ENCODE data around the gene INTS15.

INTS15 gene

DNA sequence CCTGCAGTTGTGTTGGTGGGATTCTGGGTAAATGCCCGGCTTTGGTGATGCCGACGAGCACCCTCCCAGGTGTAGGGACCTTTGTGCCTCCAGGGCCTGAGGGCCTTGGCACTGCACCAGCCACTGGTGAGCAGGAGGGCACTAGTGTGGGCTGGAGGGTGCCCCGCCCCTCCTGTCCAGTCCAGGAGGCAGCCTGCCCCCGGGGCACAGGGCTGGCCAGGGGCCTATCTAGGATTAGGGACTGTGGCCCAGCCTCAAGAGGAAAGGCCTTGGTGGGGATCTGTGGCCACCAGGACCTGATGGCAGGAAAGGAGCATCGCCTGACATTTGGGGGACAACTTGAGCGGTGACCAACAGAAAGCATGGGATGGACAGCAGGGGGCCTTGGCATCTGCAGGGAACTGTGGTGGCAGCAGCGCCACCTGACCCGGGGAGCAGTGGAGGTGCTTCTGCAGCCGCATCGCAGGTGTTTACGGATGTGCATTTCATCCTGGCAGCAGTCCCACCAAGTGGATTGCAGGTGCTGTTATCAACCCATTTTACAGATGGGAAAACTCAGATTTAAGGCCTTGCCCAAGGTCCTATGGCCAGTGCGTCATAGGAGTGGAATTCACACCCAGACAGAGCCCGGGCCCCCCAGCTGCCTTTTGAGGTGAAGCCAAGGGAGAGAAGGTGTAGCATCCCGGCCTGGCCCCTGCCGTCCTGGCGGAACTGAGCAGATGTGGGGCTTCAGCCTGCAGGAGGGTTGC is 58.4 kb downstream of the INTS15 start:
- DNase-seq (ENCODE audit: insufficient read length, low spot score) (peak; percentile 3), FAIRE-seq (no peak)
- TF ChIP-seq TAF1 (IDR thresholded peaks at IDR 0.05; ENCODE audit: low read depth, low read length) (no peak), POU2F2 (IDR thresholded peaks at IDR 0.05; ENCODE audit: low read depth, low read length) (no peak), POLR2A (IDR thresholded peaks at IDR 0.05; ENCODE audit: low read depth, low read length) (no peak), POLR2AphosphoS5 (IDR thresholded peaks at IDR 0.05; ENCODE audit: low read depth, low read length) (no peak), SPI1 (IDR thresholded peaks at IDR 0.05; ENCODE audit: low read depth, low read length) (no peak), PAX5 (IDR thresholded peaks at IDR 0.05; ENCODE audit: insufficient read depth, low read length, severe bottlenecking) (no peak)

DNA sequence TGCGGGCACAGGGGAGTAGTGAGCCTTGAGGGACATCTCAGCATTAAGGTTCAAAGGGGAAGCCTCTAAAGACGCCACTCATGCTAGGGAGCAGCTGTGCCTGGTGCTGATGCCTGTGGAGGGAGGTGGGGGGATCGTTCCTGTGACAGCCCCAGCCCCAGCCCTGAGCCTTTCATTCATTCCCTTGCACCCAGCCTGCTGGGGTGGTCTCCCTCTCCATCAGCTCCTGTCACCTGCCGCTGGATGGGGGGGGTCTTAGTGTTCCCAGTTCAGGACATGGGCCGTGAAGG is 58.9 kb downstream of the INTS15 start:
- FAIRE-seq (no peak), DNase-seq (ENCODE audit: insufficient read length, low spot score) (no peak)
- no peak for TF ChIP-seq SPI1 (IDR thresholded peaks at IDR 0.05; ENCODE audit: low read depth, low read length)
- no peak for TF ChIP-seq POU2F2 (IDR thresholded peaks at IDR 0.05; ENCODE audit: low read depth, low read length)
- TF ChIP-seq POLR2AphosphoS5 (IDR thresholded peaks at IDR 0.05; ENCODE audit: low read depth, low read length), result no peak
- TF ChIP-seq TAF1 (IDR thresholded peaks at IDR 0.05; ENCODE audit: low read depth, low read length), result no peak
- no peak for TF ChIP-seq PAX5 (IDR thresholded peaks at IDR 0.05; ENCODE audit: insufficient read depth, low read length, severe bottlenecking)
- no peak for TF ChIP-seq POLR2A (IDR thresholded peaks at IDR 0.05; ENCODE audit: low read depth, low read length)

DNA sequence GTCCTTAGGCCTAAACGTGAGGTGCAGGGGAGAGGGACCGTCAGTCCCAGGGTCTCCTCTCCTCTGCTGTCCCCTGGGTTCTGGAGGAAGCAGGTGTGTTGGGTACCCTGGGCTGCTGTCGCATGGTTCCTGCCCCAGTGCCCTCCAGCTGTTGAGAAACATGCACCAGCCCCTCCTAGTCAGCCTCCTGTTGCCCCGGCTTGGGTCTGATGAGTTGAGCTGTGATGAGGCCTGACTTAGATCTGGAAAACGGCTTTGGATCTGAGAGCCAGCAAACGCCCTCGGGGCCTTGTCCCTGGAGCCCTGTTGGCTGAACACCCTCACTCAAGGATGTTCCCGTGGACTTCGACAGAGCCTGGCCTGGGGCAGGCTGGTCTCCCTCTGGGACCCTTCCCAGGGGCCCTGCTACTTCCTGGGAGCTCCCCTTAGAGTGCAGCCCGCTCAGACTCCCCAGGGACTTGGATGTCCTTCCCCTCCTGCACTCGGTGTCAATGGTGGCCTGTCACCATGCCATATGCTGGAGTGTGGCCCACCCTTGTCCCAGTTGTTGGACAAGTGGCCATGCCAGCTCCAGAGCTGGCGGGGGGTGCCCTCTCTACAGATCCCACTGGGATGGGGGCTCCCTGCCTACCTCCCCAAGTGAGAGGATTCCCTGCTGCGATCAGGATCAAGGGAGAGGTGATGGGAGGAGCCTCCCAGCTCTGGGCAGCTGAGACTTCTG is 59.6 kb downstream of the INTS15 start:
- DNase-seq (ENCODE audit: insufficient read length, low spot score) (no peak), FAIRE-seq (no peak)
- TF ChIP-seq POU2F2 (IDR thresholded peaks at IDR 0.05; ENCODE audit: low read depth, low read length) (no peak), PAX5 (IDR thresholded peaks at IDR 0.05; ENCODE audit: insufficient read depth, low read length, severe bottlenecking) (no peak), TAF1 (IDR thresholded peaks at IDR 0.05; ENCODE audit: low read depth, low read length) (no peak), POLR2A (IDR thresholded peaks at IDR 0.05; ENCODE audit: low read depth, low read length) (no peak; the same call in 1 of the 2 replicates), SPI1 (IDR thresholded peaks at IDR 0.05; ENCODE audit: low read depth, low read length) (no peak), POLR2AphosphoS5 (IDR thresholded peaks at IDR 0.05; ENCODE audit: low read depth, low read length) (no peak)

DNA sequence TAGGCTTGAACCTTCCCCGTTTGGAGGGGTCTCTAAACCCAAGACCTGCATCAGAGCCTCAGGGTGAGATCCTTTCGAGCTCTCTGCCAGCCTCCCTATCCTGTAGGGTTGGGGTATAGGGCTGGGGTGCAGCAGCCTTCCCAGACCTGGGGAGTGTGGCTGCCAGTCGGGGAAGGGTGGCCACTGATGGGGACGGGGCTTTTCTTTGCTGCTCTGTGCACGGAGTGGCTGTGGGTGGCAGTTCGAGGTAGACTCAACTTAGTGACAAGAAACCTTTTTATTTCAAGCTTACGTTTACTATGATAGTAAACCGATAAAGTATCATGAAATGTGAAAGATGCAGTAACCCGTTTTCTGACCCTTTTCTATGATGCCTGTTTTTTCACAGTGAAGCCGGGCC is 60.3 kb downstream of the INTS15 start:
- FAIRE-seq (no peak), DNase-seq (ENCODE audit: insufficient read length, low spot score) (no peak)
- no peak for TF ChIP-seq POLR2AphosphoS5 (IDR thresholded peaks at IDR 0.05; ENCODE audit: low read depth, low read length)
- no peak for TF ChIP-seq POLR2A (IDR thresholded peaks at IDR 0.05; ENCODE audit: low read depth, low read length)
- TF ChIP-seq TAF1 (IDR thresholded peaks at IDR 0.05; ENCODE audit: low read depth, low read length), result no peak
- no peak for TF ChIP-seq POU2F2 (IDR thresholded peaks at IDR 0.05; ENCODE audit: low read depth, low read length)
- no peak for TF ChIP-seq PAX5 (IDR thresholded peaks at IDR 0.05; ENCODE audit: insufficient read depth, low read length, severe bottlenecking)

DNA sequence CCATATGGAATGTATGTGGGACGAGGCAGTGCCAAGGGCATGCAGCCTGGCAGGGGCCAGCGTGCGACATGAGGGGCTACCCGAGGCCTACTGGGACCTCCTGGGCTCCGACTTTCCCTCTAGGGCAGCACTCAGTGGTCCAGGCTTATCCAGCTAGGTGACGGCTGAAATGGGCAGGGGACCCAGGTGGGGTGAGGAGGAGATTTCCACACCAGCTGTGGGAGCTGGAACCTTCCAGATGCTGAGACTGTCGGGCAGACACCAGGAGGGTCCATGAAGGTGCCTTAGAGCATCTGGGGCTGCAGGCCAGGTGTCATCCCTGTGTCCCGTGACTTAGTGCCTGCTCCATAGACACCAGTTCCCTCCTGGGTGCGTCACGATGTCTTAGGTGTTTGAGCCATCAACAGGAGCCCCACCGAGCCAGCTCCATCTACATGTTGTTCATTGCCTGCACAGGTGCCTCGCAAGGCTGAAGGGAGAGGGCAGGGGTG is 60.7 kb downstream of the INTS15 start:
- DNase-seq (ENCODE audit: insufficient read length, low spot score), result no peak
- no peak for TF ChIP-seq TAF1 (IDR thresholded peaks at IDR 0.05; ENCODE audit: low read depth, low read length)
- TF ChIP-seq POLR2AphosphoS5 (IDR thresholded peaks at IDR 0.05; ENCODE audit: low read depth, low read length), result no peak
- no peak for TF ChIP-seq POU2F2 (IDR thresholded peaks at IDR 0.05; ENCODE audit: low read depth, low read length)
- no peak for TF ChIP-seq PAX5 (IDR thresholded peaks at IDR 0.05; ENCODE audit: insufficient read depth, low read length, severe bottlenecking)
- TF ChIP-seq SPI1 (IDR thresholded peaks at IDR 0.05; ENCODE audit: low read depth, low read length), result no peak
- no peak for TF ChIP-seq POLR2A (IDR thresholded peaks at IDR 0.05; ENCODE audit: low read depth, low read length)
- no peak for FAIRE-seq

DNA sequence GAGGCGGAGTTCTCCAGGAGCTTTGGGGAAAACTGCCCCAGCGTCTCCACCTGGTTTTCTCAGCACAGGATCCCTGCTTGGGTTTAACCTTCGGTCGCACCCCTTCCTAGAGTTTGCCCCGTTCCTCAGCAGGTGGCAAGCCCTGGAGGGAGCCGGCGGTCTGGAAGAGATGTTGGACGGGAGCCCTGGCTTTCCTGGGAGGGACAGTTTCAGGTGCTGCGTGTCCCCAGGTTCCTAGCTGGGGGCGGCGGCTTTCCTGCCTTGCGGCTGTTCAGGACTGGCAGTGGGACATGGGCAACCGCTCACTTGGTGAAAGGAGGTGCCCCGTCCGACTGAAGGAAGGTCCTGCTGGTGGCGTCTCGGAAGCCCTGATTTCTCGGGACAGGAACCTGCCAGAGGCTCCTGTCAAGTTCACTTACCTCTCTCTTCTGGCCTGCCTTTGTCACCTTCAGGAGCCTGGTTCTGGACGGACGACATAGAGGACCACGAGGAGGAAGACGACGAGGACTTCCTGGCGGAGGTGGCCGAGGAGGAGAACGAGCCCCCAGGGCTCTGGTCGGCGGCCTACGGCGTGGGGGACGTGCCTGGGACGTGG is 62.1 kb downstream of the INTS15 start:
- FAIRE-seq (no peak), DNase-seq (ENCODE audit: insufficient read length, low spot score) (peak; percentile 23)
- no peak for TF ChIP-seq POLR2AphosphoS5 (IDR thresholded peaks at IDR 0.05; ENCODE audit: low read depth, low read length)
- TF ChIP-seq PAX5 (IDR thresholded peaks at IDR 0.05; ENCODE audit: insufficient read depth, low read length, severe bottlenecking), result no peak
- TF ChIP-seq POU2F2 (IDR thresholded peaks at IDR 0.05; ENCODE audit: low read depth, low read length), result no peak
- TF ChIP-seq SPI1 (IDR thresholded peaks at IDR 0.05; ENCODE audit: low read depth, low read length), result no peak
- TF ChIP-seq TAF1 (IDR thresholded peaks at IDR 0.05; ENCODE audit: low read depth, low read length), result no peak
- no peak for TF ChIP-seq POLR2A (IDR thresholded peaks at IDR 0.05; ENCODE audit: low read depth, low read length)

DNA sequence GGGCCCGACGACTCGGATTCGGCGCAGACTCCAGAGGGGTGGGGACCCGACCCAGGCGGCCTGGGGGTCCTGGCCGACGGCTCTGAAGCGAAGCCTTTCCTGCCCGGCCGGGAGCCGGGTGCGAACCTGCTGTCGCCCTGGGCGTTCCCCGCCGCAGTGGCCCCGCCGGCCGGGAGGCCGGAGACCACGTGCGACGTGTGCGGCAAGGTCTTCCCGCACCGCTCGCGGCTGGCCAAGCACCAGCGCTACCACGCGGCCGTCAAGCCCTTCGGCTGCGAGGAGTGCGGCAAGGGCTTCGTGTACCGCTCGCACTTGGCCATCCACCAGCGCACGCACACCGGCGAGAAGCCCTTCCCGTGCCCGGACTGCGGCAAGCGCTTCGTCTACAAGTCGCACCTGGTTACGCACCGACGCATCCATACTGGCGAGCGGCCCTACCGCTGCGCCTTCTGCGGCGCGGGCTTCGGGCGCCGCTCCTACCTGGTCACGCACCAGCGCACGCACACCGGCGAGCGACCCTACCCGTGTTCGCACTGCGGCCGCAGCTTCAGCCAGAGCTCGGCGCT is 62.7 kb downstream of the INTS15 start:
- peak; percentile 19 for DNase-seq (ENCODE audit: insufficient read length, low spot score)
- no peak for TF ChIP-seq POU2F2 (IDR thresholded peaks at IDR 0.05; ENCODE audit: low read depth, low read length)
- TF ChIP-seq SPI1 (IDR thresholded peaks at IDR 0.05; ENCODE audit: low read depth, low read length), result no peak
- TF ChIP-seq POLR2A (IDR thresholded peaks at IDR 0.05; ENCODE audit: low read depth, low read length), result no peak
- no peak for TF ChIP-seq PAX5 (IDR thresholded peaks at IDR 0.05; ENCODE audit: insufficient read depth, low read length, severe bottlenecking)
- FAIRE-seq, result no peak

DNA sequence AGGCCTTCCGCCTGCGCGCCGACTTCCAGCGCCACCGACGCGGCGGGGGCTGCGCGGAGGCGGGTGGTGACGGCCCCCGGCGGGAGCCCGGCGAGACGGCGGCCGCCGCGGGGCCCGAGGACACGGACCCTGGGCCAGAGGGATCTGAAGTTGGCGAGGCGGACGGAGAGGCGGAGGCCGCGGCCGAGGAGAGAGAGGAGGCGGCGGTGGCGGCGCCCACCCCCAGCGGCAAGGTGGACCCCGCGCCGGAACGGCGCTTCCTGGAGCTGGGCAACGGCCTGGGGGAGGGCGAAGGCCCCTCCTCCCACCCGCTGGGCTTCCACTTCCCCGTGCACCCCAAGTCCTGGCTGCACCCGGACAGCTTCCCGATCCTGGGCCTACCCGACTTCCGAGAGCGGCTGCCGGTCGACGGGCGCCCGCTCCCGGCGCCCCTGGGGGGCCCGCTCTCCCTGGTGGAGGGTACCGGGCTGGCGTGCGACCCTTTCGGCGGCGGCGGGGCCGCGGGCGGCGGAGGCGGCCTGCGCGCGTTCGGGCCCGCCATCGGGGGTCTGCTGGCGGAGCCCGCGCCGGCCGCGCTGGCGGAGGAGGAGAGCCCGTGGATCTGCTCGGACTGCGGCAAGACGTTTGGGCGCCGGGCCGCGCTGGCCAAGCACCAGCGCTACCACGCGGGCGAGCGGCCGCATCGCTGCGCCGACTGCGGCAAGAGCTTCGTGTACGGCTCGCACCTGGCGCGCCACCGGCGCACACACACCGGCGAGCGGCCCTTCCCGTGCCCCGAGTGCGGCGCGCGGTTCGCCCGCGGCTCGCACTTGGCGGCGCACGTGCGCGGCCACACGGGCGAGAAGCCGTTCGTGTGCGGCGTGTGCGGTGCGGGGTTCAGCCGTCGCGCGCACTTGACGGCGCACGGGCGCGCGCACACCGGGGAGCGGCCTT is 63.5 kb downstream of the INTS15 start:
- DNase-seq (ENCODE audit: insufficient read length, low spot score) (peak; percentile 37), FAIRE-seq (no peak)
- TF ChIP-seq SPI1 (IDR thresholded peaks at IDR 0.05; ENCODE audit: low read depth, low read length), result no peak
- TF ChIP-seq PAX5 (IDR thresholded peaks at IDR 0.05; ENCODE audit: insufficient read depth, low read length, severe bottlenecking), result no peak
- TF ChIP-seq POU2F2 (IDR thresholded peaks at IDR 0.05; ENCODE audit: low read depth, low read length), result no peak
- TF ChIP-seq POLR2AphosphoS5 (IDR thresholded peaks at IDR 0.05; ENCODE audit: low read depth, low read length), result no peak
- no peak for TF ChIP-seq TAF1 (IDR thresholded peaks at IDR 0.05; ENCODE audit: low read depth, low read length)
- no peak for TF ChIP-seq POLR2A (IDR thresholded peaks at IDR 0.05; ENCODE audit: low read depth, low read length)
